B cell (primary cell): ENCODE data around the gene ATXN7L3. TPM values are rescaled to one million over a fixed set of nuclear protein-coding genes. Genes with fewer than 3 reads are reported as not detected.

ENCODE experiments used
- ATAC-seq: fragments of 200-7000 bp; cut with Tn5 transposase; one replicate; pipeline ENCODE4 v1.10.0; 2021; ENCODE audit warnings: low read depth, mild to moderate bottlenecking, moderate number of reproducible peaks, moderate library complexity
- CTCF ChIA-PET: fragments of 350-600 bp; sonication (Branson Sonifier 250); formaldehyde crosslinking; loops from one replicate; lab custom pipeline; 2021; ENCODE audit warnings: antibody characterized with exemption, inconsistent platforms; lab: Charles Lee
- POLR2A ChIA-PET: fragments of 350-600 bp; sonication (Branson Sonifier 250); formaldehyde crosslinking; loops from one replicate; lab custom pipeline; 2021; ENCODE audit warnings: antibody characterized with exemption; lab: Charles Lee
- DNase-seq: peaks from one replicate; pipeline ENCODE4 v3.0.0; 2013
- H2AFZ ChIP-seq: 2 replicates; pipeline ENCODE4 v1.6.1; 2012; ENCODE audit warnings: mild to moderate bottlenecking, low read depth, low read length; ENCODE audit not compliant: insufficient read depth, poor library complexity, severe bottlenecking
- H3K27ac ChIP-seq, 2 donors: 1 replicate in 1 of 2; 2 replicates in 1 of 2; pipeline ENCODE4 v1.5.1; 2012 to 2013; ENCODE audit warnings: low read length in 2 of 2, mild to moderate bottlenecking in 2 of 2, moderate library complexity in 1 of 2
- H3K27me3 ChIP-seq, 4 experiments: fragments of 200-600 bp in 1 of 4; sonication (generic) in 1 of 4; replicated peaks in 1 of 4; 1 replicate in 2 of 4; 2 replicates in 2 of 4; pipeline versions ENCODE4 v1.6.1 to v1.7.0; 2013 to 2016; ENCODE audit warnings: low read length in 3 of 4, mild to moderate bottlenecking in 2 of 4, mixed read lengths in 1 of 4, moderate library complexity in 1 of 4; ENCODE audit not compliant: insufficient read depth in 4 of 4, control insufficient read depth in 3 of 4; ENCODE audit errors: control extremely low read depth in 1 of 4
- H3K36me3 ChIP-seq, 2 experiments: replicated peaks in 1 of 2; 1 replicate in 1 of 2; 2 replicates in 1 of 2; pipeline versions ENCODE4 v1.6.1 to v1.7.1; 2013; ENCODE audit warnings: low read length in 1 of 2; ENCODE audit not compliant: insufficient read depth in 2 of 2, control insufficient read depth in 1 of 2; ENCODE audit errors: control extremely low read depth in 1 of 2, extremely low read depth in 1 of 2
- H3K4me1 ChIP-seq, 2 donors: fragments of 200-600 bp in 1 of 2; sonication (generic) in 1 of 2; 1 replicate in 1 of 2; 2 replicates in 1 of 2; pipeline versions ENCODE4 v1.5.1 to v1.6.1; 2013 to 2017; ENCODE audit warnings: low read length in 2 of 2; ENCODE audit not compliant: control insufficient read depth in 2 of 2, insufficient read depth in 2 of 2
- H3K4me2 ChIP-seq: replicated peaks from 2 replicates; pipeline ENCODE3; 2012; ENCODE audit warnings: mild to moderate bottlenecking, low read depth, low read length; ENCODE audit not compliant: poor library complexity, severe bottlenecking
- H3K4me3 ChIP-seq, 5 experiments: fragments of 200-600 bp in 1 of 5; sonication (generic) in 1 of 5; 1 replicate in 3 of 5; 2 replicates in 2 of 5; pipeline versions ENCODE4 v1.5.1 to v1.7.0; 2011 to 2016; ENCODE audit warnings: low read length in 4 of 5, mild to moderate bottlenecking in 4 of 5, low read depth in 2 of 5, control low read depth in 1 of 5, moderate library complexity in 1 of 5; ENCODE audit not compliant: insufficient read depth in 1 of 5; ENCODE audit errors: control extremely low read depth in 1 of 5, extremely low read depth in 1 of 5
- H3K79me2 ChIP-seq: fragments of 200-600 bp; sonication (generic); one replicate; pipeline ENCODE4 v1.6.0; 2016; ENCODE audit warnings: low read length; ENCODE audit not compliant: control insufficient read depth, insufficient read depth
- H3K9ac ChIP-seq: fragments of 200-600 bp; sonication (generic); 2 replicates; pipeline ENCODE4 v1.6.1; 2017; ENCODE audit warnings: mild to moderate bottlenecking, low read length, moderate library complexity
- H3K9me3 ChIP-seq, 3 donors: one replicate each; pipeline versions ENCODE4 v1.6.1 to v1.7.1; 2013; ENCODE audit warnings: low read length in 2 of 3; ENCODE audit not compliant: control insufficient read depth in 2 of 3, insufficient read depth in 1 of 3; ENCODE audit errors: control extremely low read depth in 1 of 3
- H4K20me1 ChIP-seq: 2 replicates; pipeline ENCODE4 v1.6.0; 2012; ENCODE audit warnings: mild to moderate bottlenecking, low read length; ENCODE audit not compliant: insufficient read depth, control insufficient read depth, poor library complexity, severe bottlenecking
- H3K27ac Mint-ChIP-seq: one replicate; pipeline ENCODE4 v1.8.0; 2021; ENCODE audit warnings: mixed read lengths
- H3K27me3 Mint-ChIP-seq: one replicate; pipeline ENCODE4 v1.8.0; 2021; ENCODE audit warnings: mixed read lengths
- H3K4me1 Mint-ChIP-seq: one replicate; pipeline ENCODE4 v1.8.0; 2021; ENCODE audit warnings: mixed read lengths
- H3K4me3 Mint-ChIP-seq: one replicate; pipeline ENCODE4 v1.8.0; 2021; ENCODE audit warnings: mixed read lengths
- H3K9me3 Mint-ChIP-seq: one replicate; pipeline ENCODE4 v1.8.0; 2022; ENCODE audit warnings: mixed read lengths; ENCODE audit not compliant: insufficient read depth
- EZH2 ChIP-seq: IDR thresholded peaks from 2 replicates; pipeline ENCODE4 v1.6.1; 2012; ENCODE audit warnings: borderline replicate concordance, low read depth, mild to moderate bottlenecking, moderate library complexity, low read length; ENCODE audit not compliant: insufficient read depth, poor library complexity, severe bottlenecking
- WGBS: methylation state at CpG from one replicate; pipeline ENCODE4 v1.1.5; 2013; ENCODE audit warnings: missing lambda C conversion rate; ENCODE audit not compliant: insufficient coverage; 5-methylcytosine and 5-hydroxymethylcytosine counted together
- intact Hi-C: fragments of 100-400 bp; cut with micrococcal nuclease; formaldehyde crosslinking; loops from one replicate; pipeline ENCODE4 v1.10.0; 2022
- polyA plus RNA-seq: library from polyadenylated mRNA; depleted of rRNA; stranded (reverse); fragments of >200 nt; gene quantifications from 2 replicates; pipeline ENCODE4 v1.2.3, GENCODE V29; 2012
- total RNA-seq, 2 donors: library from RNA; stranded (reverse); fragments of 120-200 nt in 1 of 2; gene quantifications; 1 replicate in 1 of 2; 2 replicates in 1 of 2; pipeline versions ENCODE4 v1.2.3 to v1.2.4, GENCODE V29; 2013 to 2022
- TF ChIP-seq, protein P1 (sequence below): fragments of 200-600 bp; IDR thresholded peaks from one replicate; pipeline ENCODE4 v1.8.0; 2022; ENCODE audit warnings: antibody characterized with exemption, mild to moderate bottlenecking

ATXN7L3 gene
- total and polyA plus RNA-seq, 2 donors (not counting 1 experiment from before 2014, with no cell fraction given), result 63.6 to 107 TPM

GRCh38 chr17:44200478-44201155 lies 933 bp upstream of the ATXN7L3 start:
- H2AFZ ChIP-seq, result peak overlapping the region; percentile 81
- Mint-ChIP-seq H3K9me3 (no peaks in the 10 kb centered on the region), H3K4me3 (peak overlapping the region; percentile 88), H3K27me3 (no peaks in the 10 kb centered on the region), H3K4me1 (peaks cover 44% of the 10 kb centered on the region), H3K27ac (peak overlapping the region; percentile 95)
- H3K9me3 ChIP-seq, result no peaks in the 10 kb centered on the region
- CTCF ChIA-PET, result interaction anchor here (1.3 to 5.4 kb wide), 6 partner anchors 9 to 154 kb away, joined by 3 to 44 read pairs (median 10); partner anchors contain the start of genes TMUB2 and UBTF
- POLR2A ChIA-PET, result interaction anchor here (0.6 to 8.9 kb wide), 12 partner anchors 9 to 1075 kb away, joined by 3 to 100 read pairs (median 8); partner anchors contain the start of genes BRCA1, SLC25A39, TMUB2 and UBTF
- H3K9ac ChIP-seq, result peak overlapping the region; percentile 79
- peaks cover 20% of the 10 kb centered on the region for H4K20me1 ChIP-seq
- H3K27ac ChIP-seq, result peak overlapping the region; percentile 89 to 90
- no peak for ATAC-seq
- intact Hi-C loops, result loop anchor here (1.0 kb wide), 6 partner anchors 10 to 148 kb away; partner anchors contain the start of genes HROB, SLC25A39 and TMUB2
- WGBS, result 0% methylated on average over 26 of the region's 36 CpGs
- no peaks in the 10 kb centered on the region for H3K27me3 ChIP-seq
- peak overlapping the region; percentile 41 to 77 (median 72) for H3K4me3 ChIP-seq
- peaks cover 33% of the 10 kb centered on the region for H3K79me2 ChIP-seq
- DNase-seq, result no peak
- H3K4me2 ChIP-seq, result peak overlapping the region; percentile 92
- TF ChIP-seq, protein P1, sequence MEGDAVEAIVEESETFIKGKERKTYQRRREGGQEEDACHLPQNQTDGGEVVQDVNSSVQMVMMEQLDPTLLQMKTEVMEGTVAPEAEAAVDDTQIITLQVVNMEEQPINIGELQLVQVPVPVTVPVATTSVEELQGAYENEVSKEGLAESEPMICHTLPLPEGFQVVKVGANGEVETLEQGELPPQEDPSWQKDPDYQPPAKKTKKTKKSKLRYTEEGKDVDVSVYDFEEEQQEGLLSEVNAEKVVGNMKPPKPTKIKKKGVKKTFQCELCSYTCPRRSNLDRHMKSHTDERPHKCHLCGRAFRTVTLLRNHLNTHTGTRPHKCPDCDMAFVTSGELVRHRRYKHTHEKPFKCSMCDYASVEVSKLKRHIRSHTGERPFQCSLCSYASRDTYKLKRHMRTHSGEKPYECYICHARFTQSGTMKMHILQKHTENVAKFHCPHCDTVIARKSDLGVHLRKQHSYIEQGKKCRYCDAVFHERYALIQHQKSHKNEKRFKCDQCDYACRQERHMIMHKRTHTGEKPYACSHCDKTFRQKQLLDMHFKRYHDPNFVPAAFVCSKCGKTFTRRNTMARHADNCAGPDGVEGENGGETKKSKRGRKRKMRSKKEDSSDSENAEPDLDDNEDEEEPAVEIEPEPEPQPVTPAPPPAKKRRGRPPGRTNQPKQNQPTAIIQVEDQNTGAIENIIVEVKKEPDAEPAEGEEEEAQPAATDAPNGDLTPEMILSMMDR, result no peak
- no peak for TF ChIP-seq EZH2
- peaks cover 0 to 16% of the 10 kb centered on the region in 2 experiments for H3K36me3 ChIP-seq
- peaks cover 30 to 43% of the 10 kb centered on the region in 2 donors for H3K4me1 ChIP-seq
